HFF-Myc (cell line): Measurements from ENCODE around the gene RNF31.

Source experiments
- DNase-seq: peaks from one replicate; pipeline ENCODE4 v3.0.0-alpha.2; 2011; ENCODE audit warnings: low read depth; ENCODE audit errors: extremely low read depth
- H3K4me3 ChIP-seq: replicated peaks from 2 replicates; pipeline ENCODE4 v1.5.1; 2011; ENCODE audit warnings: low read depth, mild to moderate bottlenecking, control low read depth, low read length
- CTCF ChIP-seq: IDR thresholded peaks from 2 replicates; pipeline ENCODE4 v1.5.1; 2012; ENCODE audit warnings: mild to moderate bottlenecking, low read depth, low read length, control low read depth; ENCODE audit errors: missing control alignments

The RNF31 gene

GRCh38 chr14:24188251-24189058, 41.2 kb downstream of the RNF31 start, which contains the start of gene IPO4:
IPO4 (minus strand) TSS chr14:24188816; CDS start chr14:24188787, 29 bp downstream.
- peak; percentile 94 for DNase-seq
- TF ChIP-seq CTCF: no peak
- H3K4me3 ChIP-seq: peak within 1 kb of the TSS; percentile 89

- peak overlapping the region; percentile 89 for H3K4me3 ChIP-seq
- TF ChIP-seq CTCF: no peak
- DNase-seq: no peak
Observed at GRCh38 chr14:24189059-24189375, 41.7 kb downstream of the RNF31 start.

GRCh38 chr14:24189460-24189859, 42.2 kb downstream of the RNF31 start:
- TF ChIP-seq CTCF: no peak
- peak overlapping the region; percentile 89; the same call in 1 of the 2 replicates for H3K4me3 ChIP-seq
- no peak for DNase-seq

- DNase-seq: no peak
- no peak overlapping the region for H3K4me3 ChIP-seq
- TF ChIP-seq CTCF: no peak
Observed at GRCh38 chr14:24190416-24190815, 43.1 kb downstream of the RNF31 start.

- TF ChIP-seq CTCF: no peak
- no peak for DNase-seq
- H3K4me3 ChIP-seq: no peak overlapping the region
Observed at GRCh38 chr14:24192933-24193332, 45.6 kb downstream of the RNF31 start.

GRCh38 chr14:24194186-24194872, 47.0 kb downstream of the RNF31 start:
- H3K4me3 ChIP-seq: peak overlapping the region; percentile 89
- no peak for DNase-seq
- TF ChIP-seq CTCF: no peak
